Stimulated activated CD4-positive, alpha-beta T cell treated with anti-CD3 and anti-CD28 coated beads, Interleukin-4, amount 100 ng/mL, for 1 hour (primary cell): ENCODE data around the gene TRIM22.
"Not testable (repeated sequence)": the region's sequence is repeated elsewhere in the genome, so short reads cannot be mapped to it uniquely, and the experiment has no call there.

Experiments
- DNase-seq: peaks from one replicate; pipeline ENCODE4 v3.0.0-alpha.2; 2020

Gene TRIM22

DNA sequence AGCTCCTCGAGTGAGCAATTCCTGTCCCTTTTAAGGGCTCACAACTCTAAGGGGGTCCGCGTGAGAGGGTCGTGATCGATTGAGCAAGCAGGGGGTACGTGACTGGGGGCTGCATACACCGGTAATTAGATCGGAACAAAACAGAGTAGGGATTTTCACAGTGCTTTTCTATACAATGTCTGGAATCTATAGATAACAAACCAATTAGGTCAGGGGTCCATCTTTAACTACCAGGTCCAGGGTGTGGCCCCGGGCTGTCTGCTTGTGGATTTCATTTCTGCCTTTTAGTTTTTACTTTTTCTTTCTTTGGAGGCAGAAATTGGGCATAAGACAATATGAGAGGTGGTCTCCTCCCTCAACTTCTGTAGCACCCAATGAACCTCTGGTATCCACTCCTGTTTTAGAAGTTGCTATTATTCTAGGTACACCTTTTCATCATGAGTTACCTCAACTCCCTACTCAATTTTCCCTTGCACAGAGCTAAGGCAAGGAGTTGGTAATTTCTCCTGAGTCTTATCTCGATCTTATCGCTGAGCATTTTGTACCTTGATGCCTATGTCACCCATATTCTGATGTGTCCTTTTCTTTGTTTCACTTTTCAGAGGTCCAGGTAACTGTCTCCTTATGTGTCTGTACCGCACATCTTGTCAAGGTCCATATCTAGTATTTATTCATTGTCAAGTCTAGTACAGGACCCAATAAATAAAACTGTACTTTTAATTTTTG, 1.8 kb downstream of the TRIM22 start:
- DNase-seq: not testable (repeated sequence)

- DNase-seq: no peak
Observed at GRCh38 chr11:5691964-5692361, 2.4 kb downstream of the TRIM22 start.

DNA sequence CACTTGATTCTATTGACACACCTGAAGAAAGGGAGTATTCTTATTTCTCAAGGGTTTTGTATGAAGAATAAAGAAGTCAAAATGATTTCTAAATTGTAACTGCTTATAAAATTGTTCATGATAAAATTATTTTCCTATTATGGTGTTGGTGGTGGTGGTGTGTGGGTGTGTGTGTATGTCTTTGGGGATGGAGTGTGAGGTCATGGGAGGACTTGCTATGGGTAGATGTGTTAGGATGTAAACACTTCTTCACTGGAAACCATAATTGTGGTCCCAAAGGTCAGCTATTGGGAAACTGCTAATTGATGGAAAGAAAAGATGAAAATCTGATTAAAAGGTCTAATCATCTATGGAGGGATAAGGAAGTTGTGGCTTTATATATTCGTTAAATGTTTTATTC, 5.1 kb downstream of the TRIM22 start:
- DNase-seq: no peak

- DNase-seq: no peak
Observed at GRCh38 chr11:5695580-5695979, 6.0 kb downstream of the TRIM22 start.

- DNase-seq: no peak
Observed at GRCh38 chr11:5696210-5696609, 6.6 kb downstream of the TRIM22 start.

DNA sequence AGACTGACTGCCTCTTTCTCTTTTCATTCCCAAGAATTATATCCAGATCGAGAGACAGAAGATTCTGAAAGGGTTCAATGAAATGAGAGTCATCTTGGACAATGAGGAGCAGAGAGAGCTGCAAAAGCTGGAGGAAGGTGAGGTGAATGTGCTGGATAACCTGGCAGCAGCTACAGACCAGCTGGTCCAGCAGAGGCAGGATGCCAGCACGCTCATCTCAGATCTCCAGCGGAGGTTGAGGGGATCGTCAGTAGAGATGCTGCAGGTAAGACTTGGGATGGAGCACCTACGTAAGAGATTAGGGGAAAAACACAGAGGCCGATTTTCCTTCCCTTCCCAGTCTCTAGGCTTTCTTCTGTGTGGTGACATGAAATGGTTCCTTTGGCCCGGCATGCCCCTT, 8.7 kb downstream of the TRIM22 start:
- no peak for DNase-seq

DNA sequence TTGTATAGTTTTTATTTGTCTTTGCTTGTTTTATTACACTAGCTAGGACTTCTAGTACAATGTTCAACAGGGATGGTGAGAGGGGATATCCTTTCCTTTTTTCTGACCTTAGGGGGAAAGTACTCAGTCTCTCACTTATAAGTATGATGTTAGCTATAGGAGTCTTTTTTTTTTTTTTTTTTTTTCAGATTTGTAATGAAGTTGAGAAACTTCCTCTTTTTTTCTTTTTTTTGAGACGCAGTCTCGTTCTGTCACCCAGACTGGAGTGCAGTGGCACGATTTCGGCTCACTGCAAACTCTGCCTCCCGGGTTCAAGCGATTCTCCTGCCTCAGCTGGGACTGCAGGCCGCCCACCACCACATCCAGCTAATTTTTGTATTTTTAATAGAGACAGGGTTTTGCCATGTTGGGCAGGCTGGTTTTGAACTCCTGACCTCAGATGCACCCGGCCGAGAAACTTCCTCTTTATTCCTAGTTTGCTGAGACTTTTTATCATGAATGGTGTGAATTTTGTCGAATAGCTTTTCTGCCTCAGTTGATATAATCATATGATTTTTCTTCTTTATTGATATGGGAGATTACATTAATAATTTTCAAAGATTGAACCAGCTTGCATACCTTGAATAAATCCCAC, 10.9 kb downstream of the TRIM22 start:
- DNase-seq: no peak

DNA sequence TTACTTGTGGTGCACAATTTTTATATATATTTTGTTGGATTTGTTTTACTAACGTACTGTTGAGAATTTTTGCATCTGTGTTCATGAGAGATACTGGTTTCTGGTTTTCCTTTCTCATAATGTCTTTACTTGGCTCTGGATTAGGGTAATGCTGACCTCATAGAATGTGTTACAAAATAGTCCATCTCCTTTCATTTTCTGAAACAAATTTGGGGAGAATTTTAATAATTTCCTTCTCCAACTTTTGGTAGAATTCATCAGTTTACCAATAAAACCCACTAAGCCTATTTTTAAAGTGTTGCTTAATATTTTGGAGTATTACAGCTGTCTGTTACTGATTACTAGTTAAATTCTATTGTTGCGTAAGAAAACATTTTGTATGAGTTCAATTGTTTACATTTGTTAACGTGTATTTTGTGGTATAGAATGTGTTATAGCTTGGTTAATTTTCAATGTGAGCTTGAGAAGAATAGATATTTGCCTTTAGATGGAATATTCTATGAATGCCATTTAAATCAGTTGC, 11.5 kb downstream of the TRIM22 start:
- DNase-seq: no peak

DNA sequence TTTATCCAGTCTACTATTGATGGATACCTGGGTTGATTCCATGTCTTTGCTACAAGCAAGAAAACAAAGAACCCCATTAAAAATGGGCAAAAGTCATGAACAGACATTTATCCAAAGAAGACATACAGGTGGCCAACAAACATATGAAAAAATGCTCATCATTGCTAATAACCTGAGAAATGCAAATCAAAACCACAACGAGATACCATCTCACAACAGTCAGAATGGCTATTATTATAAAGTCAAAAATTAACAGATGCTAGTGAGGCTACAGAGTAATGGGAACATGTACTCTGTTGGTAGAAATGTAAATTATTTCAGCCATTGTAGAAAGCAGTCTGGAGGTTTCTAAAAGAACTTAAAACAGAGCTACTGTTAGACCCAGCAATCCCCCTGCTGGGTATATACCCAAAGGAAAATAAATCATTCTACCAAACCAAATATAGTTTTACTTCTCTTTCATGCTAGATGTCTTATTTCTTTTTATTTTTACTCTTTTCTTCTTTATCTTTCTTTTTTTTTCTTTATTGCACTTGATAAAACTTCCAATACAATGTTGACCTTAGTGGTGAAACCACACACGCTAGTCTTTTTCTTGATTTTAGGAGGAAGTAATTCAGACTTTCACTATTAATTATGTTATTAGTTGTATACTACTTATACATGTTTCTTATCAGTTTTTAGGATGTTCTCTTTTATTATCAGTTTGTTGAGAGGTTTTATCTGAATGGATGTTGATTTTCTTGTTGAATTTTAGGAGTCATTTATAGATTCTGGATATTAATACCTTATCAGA, 14.3 kb downstream of the TRIM22 start:
- no peak for DNase-seq

- DNase-seq: no peak
Observed at GRCh38 chr11:5705688-5706087, 16.1 kb downstream of the TRIM22 start.

- no peak for DNase-seq
Observed at GRCh38 chr11:5712507-5712906, 22.9 kb downstream of the TRIM22 start.

DNA sequence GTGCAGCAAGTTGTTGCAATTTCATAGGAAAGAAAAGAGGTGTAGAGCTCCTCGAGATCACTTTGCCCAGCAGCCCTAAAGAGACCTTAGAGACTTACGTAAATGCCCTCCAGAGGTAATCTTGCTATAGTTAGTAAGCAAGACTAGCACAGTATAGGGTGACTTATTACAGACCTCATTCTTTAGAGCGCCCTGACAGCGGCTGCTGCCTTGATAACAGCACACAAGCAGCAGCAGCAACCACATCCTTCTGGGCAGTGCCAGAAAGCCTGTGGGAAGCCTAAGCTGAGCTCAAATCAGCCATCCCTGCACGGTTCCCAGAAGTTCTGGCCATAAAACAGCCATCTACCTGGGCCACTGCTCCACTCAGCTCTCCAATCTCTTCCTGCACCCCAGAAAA, 24.1 kb downstream of the TRIM22 start:
- no peak for DNase-seq

DNA sequence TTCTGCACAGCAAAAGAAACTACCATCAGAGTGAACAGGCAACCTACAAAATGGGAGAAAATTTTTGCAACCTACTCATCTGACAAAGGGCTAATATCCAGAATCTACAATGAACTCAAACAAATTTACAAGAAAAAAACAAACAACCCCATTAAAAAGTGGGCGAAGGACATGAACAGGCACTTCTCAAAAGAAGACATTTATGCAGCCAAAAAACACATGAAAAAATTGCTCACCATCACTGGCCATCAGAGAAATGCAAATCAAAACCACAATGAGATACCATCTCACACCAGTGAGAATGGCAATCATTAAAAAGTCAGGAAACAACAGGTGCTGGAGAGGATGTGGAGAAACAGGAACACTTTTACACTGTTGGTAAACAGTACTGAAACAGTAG, 26.9 kb downstream of the TRIM22 start:
- DNase-seq: not testable (repeated sequence)

GRCh38 chr11:5719703-5720495, 30.3 kb downstream of the TRIM22 start:
- no peak for DNase-seq

- no peak for DNase-seq
Observed at GRCh38 chr11:5722622-5723021, 33.0 kb downstream of the TRIM22 start.

DNA sequence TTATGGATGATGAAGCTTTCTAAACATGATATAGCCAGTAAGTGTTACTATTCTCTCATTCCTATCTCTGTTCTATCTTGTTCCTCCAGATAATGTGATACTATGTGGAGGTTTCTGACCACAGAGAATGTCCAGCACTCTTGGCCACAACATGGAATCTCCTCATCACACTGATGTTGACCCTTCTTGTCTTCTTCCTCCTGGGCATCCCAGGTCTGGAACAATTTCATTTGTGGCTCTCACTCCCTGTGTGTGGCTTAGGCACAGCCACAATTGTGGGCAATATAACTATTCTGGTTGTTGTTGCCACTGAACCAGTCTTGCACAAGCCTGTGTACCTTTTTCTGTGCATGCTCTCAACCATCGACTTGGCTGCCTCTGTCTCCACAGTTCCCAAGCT, 36.8 kb downstream of the TRIM22 start:
- no peak for DNase-seq

DNA sequence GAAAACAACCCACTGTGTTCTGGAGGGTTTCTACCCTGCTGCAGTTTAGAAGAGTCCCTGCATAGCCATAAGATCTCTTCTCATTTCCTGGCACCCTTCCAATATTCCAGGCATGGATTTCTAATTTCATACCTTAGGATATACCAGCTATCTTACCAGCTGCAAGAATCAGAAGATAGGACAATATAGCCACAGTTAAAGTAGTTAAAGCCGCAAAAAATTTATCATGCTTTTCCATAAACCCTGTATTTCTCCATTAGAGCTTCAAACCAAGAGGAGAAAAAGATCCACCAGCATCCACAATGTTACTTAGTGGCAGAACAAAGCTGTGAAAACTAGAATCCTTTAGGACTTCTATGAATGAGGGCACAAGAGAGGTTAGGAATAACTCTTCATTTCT, 38.1 kb downstream of the TRIM22 start:
- no peak for DNase-seq

- DNase-seq: no peak
Observed at GRCh38 chr11:5736396-5736795, 46.8 kb downstream of the TRIM22 start, which contains the start of gene OR56B1. TSS of gene OR56B1 (plus strand) at chr11:5736448. CDS start at chr11:5736517, 69 bp downstream.

GRCh38 chr11:5737091-5737490, 47.5 kb downstream of the TRIM22 start:
- DNase-seq: no peak

- DNase-seq: no peak
Observed at GRCh38 chr11:5737670-5738392, 48.2 kb downstream of the TRIM22 start.

GRCh38 chr11:5738431-5738830, 48.8 kb downstream of the TRIM22 start:
- no peak for DNase-seq

GRCh38 chr11:5746614-5747013, 57.0 kb downstream of the TRIM22 start:
- no peak for DNase-seq
